ENCODE results near the gene UNCX. TPM values are rescaled to one million over a fixed set of nuclear protein-coding genes. Genes with fewer than 3 reads are reported as not detected.
"Not testable (repeated sequence)": the region's sequence is repeated elsewhere in the genome, so short reads cannot be mapped to it uniquely, and the experiment has no call there.

UNCX gene
- total and polyA plus RNA-seq, 2 experiments from 2014 or later = not detected

DNA sequence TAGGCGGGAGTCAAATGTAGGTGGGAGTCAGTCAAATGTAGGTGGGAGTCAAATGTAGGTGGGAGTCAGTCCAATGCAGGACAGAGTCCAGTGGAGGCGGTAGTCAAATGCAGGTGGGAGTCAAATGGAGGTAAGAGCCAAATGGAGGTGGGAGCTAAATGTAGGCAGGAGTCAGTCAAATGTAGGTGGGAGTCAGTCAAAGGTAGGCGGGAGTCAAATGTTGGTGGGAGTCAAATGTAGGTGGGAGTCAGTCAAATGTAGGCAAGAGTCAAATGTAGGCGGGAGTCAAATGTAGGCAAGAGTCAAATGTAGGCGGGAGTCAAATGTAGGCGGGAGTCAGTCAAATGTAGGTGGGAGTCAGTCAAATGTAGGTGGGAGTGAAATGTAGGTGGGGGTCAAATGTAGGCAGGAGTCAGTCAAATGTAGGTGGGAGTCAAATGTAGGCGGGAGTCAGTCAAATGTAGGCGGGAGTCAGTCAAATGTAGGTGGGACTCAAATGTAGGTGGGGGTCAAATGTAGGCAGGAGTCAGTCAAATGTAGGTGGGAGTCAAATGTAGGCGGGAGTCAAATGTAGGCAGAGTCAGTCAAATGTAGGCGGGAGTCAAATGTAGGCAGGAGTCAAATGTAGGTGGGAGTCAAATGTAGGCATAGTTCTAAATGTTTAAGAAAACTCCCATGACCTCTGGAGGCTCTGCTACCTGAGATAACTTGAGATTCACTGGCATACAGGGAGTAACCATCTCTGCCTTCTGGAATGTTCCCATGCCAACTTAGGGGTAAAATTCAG is 42.5 kb upstream of the UNCX start:
- no peak overlapping the region for H2AFZ ChIP-seq
- TF ChIP-seq EZH2 (IDR thresholded peaks at IDR 0.05; ENCODE audit: borderline replicate concordance) (no peak), EZH2phosphoT487 (IDR thresholded peaks at IDR 0.05; ENCODE audit: low read depth, severe bottlenecking, unreplicated experiment) (no peak)
- TF ChIP-seq, protein P1, sequence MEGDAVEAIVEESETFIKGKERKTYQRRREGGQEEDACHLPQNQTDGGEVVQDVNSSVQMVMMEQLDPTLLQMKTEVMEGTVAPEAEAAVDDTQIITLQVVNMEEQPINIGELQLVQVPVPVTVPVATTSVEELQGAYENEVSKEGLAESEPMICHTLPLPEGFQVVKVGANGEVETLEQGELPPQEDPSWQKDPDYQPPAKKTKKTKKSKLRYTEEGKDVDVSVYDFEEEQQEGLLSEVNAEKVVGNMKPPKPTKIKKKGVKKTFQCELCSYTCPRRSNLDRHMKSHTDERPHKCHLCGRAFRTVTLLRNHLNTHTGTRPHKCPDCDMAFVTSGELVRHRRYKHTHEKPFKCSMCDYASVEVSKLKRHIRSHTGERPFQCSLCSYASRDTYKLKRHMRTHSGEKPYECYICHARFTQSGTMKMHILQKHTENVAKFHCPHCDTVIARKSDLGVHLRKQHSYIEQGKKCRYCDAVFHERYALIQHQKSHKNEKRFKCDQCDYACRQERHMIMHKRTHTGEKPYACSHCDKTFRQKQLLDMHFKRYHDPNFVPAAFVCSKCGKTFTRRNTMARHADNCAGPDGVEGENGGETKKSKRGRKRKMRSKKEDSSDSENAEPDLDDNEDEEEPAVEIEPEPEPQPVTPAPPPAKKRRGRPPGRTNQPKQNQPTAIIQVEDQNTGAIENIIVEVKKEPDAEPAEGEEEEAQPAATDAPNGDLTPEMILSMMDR (IDR thresholded peaks at IDR 0.05; ENCODE audit: poor library complexity) = no peak
- H3K4me2 ChIP-seq = no peak overlapping the region
- no peaks in the 10 kb centered on the region for H3K79me2 ChIP-seq
- no peaks in the 10 kb centered on the region for H4K20me1 ChIP-seq (ENCODE audit: insufficient read depth, poor library complexity, severe bottlenecking)
- H3K9me2 ChIP-seq (replicated peaks; ENCODE audit: insufficient read depth) = no peaks in the 10 kb centered on the region
- H3K27me3 ChIP-seq = peaks cover 46% of the 10 kb centered on the region
- no peak for DNase-seq (ENCODE audit: low spot score)
- H3K9me3 ChIP-seq (ENCODE audit: low read depth) = no peaks in the 10 kb centered on the region
- H3K4me3 ChIP-seq = no peak overlapping the region
- H3K36me3 ChIP-seq (replicated peaks; ENCODE audit: insufficient read depth, low read depth) = no peaks in the 10 kb centered on the region
- no peaks in the 10 kb centered on the region for H3K4me1 ChIP-seq (ENCODE audit: insufficient read depth)
- 92% methylated on average over 10 of the region's 10 CpGs for WGBS (ENCODE audit: low lambda C conversion rate, missing lambda C conversion rate)
- no peak overlapping the region for H3K27ac ChIP-seq

DNA sequence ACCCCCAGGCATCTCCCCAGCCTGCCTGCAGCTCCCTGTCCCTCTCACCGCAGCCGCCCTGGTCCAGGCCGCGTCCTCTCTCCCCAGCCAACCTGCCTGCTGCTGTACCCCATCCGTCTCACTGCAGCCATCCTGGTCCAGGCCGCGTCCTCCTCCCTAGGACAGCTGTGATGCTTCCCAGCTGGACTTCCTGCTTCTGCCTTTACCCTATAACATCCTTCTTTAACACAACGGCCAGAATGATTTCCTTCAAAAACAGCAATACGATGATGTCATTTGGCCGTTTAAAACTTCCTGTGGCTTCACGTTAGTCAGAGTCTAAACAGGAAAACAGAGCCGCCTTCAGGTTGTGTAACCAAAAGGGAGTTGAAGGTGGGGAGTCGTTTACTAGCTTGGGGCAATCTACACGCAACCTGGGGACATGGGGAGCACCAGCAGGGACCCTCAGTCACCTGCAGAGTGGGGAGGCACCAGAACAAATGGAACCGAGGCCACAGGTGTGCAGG is 40.4 kb upstream of the UNCX start:
- Histone ChIP-seq H3K9me2 (replicated peaks; ENCODE audit: insufficient read depth) (no peaks in the 10 kb centered on the region), H2AFZ (no peak overlapping the region)
- DNase-seq (ENCODE audit: low spot score) = no peak

DNA sequence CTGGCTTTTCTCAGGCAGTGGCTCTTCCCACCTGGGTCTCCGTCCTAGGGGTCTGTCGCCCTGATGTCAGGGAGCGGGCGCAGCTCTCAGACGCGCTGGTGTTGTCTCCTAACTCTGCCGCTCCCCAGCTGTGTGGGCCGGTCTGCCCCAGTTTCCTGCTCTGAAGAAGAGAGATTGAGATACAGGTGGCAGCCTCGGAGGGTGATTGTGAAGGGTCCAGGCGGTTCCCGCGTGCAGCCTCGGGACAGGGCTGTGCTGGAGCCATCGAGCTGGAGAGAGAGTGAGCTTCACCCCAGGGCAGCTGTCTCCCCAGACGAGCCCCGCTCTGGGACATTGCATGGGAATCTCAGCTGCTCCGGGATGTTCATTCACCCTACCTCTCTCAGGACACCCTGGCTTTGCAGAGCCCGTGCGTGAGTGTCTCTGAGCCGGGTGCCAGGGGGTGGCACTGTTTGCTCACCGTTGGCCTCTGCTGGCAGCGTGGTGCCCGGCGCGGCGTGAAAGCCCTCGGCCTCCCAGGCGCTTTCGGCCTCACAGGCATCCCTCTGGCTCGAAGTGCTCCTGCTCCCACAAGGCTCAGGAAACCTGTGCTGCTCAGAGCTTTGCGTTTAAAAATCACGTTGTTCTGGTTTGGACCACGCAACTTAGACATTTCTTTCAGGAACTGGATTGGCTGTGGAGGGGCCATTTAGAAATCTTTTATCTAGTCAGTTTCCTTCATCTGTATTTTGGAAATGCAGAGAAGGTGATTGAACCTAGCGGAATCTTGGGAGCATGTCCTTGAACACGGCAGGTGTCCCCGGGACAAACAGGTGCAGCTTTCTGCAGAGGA is 38.9 kb upstream of the UNCX start:
- 64% methylated on average over 36 of the region's 36 CpGs for WGBS (ENCODE audit: low lambda C conversion rate, missing lambda C conversion rate)
- Histone ChIP-seq H3K36me3 (replicated peaks; ENCODE audit: insufficient read depth, low read depth) (no peaks in the 10 kb centered on the region), H3K4me2 (no peak overlapping the region), H3K79me2 (no peaks in the 10 kb centered on the region), H4K20me1 (ENCODE audit: insufficient read depth, poor library complexity, severe bottlenecking) (no peaks in the 10 kb centered on the region), H2AFZ (no peak overlapping the region), H3K4me1 (ENCODE audit: insufficient read depth) (peaks cover 5% of the 10 kb centered on the region), H3K27ac (no peak overlapping the region), H3K4me3 (no peak overlapping the region), H3K9me3 (ENCODE audit: low read depth) (no peaks in the 10 kb centered on the region), H3K9me2 (replicated peaks; ENCODE audit: insufficient read depth) (no peaks in the 10 kb centered on the region), H3K27me3 (peaks cover 19% of the 10 kb centered on the region)
- TF ChIP-seq EZH2 (IDR thresholded peaks at IDR 0.05; ENCODE audit: borderline replicate concordance) (no peak), EZH2phosphoT487 (IDR thresholded peaks at IDR 0.05; ENCODE audit: low read depth, severe bottlenecking, unreplicated experiment) (no peak)
- TF ChIP-seq, protein P1 (IDR thresholded peaks at IDR 0.05; ENCODE audit: poor library complexity) = peak; percentile 36
- peak; percentile 35 for DNase-seq (ENCODE audit: low spot score)

More for the DNA sequence above, 40.4 kb upstream of the UNCX start:
- H4K20me1 ChIP-seq (ENCODE audit: insufficient read depth, poor library complexity, severe bottlenecking) = no peaks in the 10 kb centered on the region
- no peaks in the 10 kb centered on the region for H3K79me2 ChIP-seq
- peaks cover 31% of the 10 kb centered on the region for H3K27me3 ChIP-seq
- H3K27ac ChIP-seq = no peak overlapping the region
- 74% methylated on average over 15 of the region's 15 CpGs for WGBS (ENCODE audit: low lambda C conversion rate, missing lambda C conversion rate)
- no peak overlapping the region for H3K4me2 ChIP-seq
- no peaks in the 10 kb centered on the region for H3K4me1 ChIP-seq (ENCODE audit: insufficient read depth)
- no peak for TF ChIP-seq EZH2phosphoT487 (IDR thresholded peaks at IDR 0.05; ENCODE audit: low read depth, severe bottlenecking, unreplicated experiment)
- TF ChIP-seq, protein P1 (IDR thresholded peaks at IDR 0.05; ENCODE audit: poor library complexity) = no peak
- no peak for TF ChIP-seq EZH2 (IDR thresholded peaks at IDR 0.05; ENCODE audit: borderline replicate concordance)
- H3K36me3 ChIP-seq (replicated peaks; ENCODE audit: insufficient read depth, low read depth) = no peaks in the 10 kb centered on the region
- no peak overlapping the region for H3K4me3 ChIP-seq
- no peaks in the 10 kb centered on the region for H3K9me3 ChIP-seq (ENCODE audit: low read depth)

DNA sequence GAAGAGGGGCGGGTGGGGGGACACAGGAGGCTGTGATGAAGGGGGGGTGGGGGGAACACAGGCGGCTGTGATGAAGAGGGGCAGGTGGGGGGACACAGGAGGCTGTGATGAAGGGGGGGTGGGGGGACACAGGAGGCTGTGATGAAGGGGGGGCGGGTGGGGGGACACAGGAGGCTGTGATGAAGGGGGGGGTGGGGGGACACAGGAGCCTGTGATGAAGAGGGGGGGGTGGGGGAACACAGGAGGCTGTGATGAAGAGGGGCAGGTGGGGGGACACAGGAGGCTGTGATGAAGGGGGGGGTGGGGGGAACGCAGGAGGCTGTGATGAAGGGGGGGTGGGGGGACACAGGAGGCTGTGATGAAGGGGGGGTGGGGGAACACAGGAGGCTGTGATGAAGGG is 36.2 kb upstream of the UNCX start:
- no CpG with 5 or more reads among the region's 4 CpGs for WGBS (ENCODE audit: low lambda C conversion rate, missing lambda C conversion rate)
- H3K9me2 ChIP-seq (replicated peaks; ENCODE audit: insufficient read depth); H3K4me3 ChIP-seq; H4K20me1 ChIP-seq (ENCODE audit: insufficient read depth, poor library complexity, severe bottlenecking); DNase-seq (ENCODE audit: low spot score); H3K4me1 ChIP-seq (ENCODE audit: insufficient read depth); H3K9me3 ChIP-seq (ENCODE audit: low read depth); H3K4me2 ChIP-seq; H3K36me3 ChIP-seq (replicated peaks; ENCODE audit: insufficient read depth, low read depth); H2AFZ ChIP-seq; H3K79me2 ChIP-seq; H3K27ac ChIP-seq: not testable (repeated sequence)
- peaks cover 19% of the 10 kb centered on the region for H3K27me3 ChIP-seq

Measured in hepatocyte (in vitro differentiated cells).